HG03558 (cell line): ENCODE data around the gene INF2.

Source experiments
- ATAC-seq: cut with Tn5 transposase; IDR thresholded peaks from one replicate; pipeline ENCODE4 v1.9.1; 2021; ENCODE audit warnings: moderate number of reproducible peaks; ENCODE audit not compliant: unreplicated experiment; ENCODE audit errors: extremely low read depth

Gene INF2

DNA sequence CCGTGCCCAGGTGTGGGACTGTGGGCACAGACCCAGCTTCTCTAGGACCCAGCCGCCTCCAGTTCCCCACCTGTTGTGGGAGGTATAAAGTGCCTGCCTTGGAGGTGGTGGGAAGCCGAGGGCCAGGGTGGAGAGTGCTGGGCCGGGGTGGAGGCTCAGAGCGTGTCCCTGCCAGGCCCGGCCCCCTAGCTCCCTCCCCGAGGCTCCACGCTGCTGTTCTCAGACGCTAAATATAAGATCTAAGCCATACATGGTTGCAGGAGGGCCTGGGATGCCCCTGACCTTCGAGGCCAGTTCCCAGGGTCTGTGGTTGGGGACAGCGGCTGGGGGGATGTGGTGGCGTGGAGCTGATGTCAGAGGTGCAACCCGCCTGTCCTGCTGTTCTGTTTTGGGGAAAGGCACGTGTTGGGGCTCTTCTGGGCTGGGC is 10.8 kb downstream of the INF2 start:
- no peak for ATAC-seq

GRCh38 chr14:104700747-104701217 is 11.4 kb downstream of the INF2 start:
- no peak for ATAC-seq

DNA sequence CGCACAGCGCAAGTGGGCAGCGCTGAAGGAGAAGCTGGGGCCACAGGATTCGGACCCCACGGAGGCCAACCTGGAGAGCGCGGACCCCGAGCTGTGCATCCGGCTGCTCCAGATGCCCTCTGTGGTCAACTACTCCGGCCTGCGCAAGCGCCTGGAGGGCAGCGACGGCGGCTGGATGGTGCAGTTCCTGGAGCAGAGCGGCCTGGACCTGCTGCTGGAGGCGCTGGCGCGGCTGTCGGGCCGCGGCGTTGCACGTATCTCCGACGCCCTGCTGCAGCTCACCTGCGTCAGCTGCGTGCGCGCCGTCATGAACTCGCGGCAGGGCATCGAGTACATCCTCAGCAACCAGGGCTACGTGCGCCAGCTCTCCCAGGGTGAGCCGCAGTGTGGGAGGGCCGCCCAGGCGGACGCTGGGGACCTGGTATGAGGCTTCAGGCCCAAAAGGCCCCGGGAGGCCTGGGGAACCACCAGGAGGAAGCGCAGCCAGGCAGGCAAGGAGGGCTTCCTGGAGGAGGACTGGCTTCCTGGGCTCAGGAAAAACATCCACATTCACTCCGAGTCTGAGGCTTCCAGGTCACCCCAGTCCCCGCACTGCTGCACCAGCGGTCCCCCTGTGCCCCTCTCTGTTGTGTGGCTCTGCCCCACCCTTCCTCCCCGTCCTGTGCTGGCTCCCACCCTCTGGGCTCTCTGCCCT is 12.1 kb downstream of the INF2 start:
- no peak for ATAC-seq

DNA sequence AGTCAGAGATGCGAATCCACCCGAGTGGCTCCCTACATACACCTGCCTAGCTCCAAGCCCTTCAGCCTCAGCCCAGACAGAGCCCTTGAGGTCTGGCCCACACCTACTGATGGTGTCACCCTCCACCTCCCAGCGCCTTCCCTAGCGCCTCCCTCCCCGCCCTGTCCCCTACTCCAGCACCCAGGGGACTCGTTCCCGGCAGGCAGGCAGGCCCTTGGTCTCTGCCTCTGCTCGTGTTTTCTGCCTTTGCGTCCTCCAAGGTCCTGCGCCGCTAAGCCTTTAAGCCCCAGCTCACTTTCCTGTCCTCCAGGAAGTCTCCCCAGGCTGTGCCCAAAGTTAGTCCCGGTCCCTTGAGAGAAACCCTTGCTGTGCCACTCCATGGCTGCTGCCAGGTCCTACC is 12.7 kb downstream of the INF2 start:
- no peak for ATAC-seq

GRCh38 chr14:104702673-104703072 is 13.3 kb downstream of the INF2 start:
- ATAC-seq: no peak

DNA sequence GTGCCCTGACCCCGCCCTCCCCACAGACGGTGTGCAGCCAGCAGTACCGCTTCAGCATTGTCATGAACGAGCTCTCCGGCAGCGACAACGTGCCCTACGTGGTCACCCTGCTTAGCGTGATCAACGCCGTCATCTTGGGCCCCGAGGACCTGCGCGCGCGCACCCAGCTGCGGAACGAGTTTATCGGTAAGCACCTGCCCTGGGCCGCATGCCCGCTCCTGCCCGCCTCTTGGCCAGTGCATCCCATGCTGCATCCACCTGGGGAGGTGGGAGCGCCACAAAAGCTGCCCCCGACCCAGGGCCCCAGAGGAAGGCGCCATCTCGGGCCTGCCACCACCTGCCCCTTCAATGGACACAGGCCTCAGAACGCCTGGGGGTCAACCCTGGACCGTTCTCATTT is 13.9 kb downstream of the INF2 start:
- no peak for ATAC-seq

GRCh38 chr14:104704252-104704651 is 14.8 kb downstream of the INF2 start:
- no peak for ATAC-seq

GRCh38 chr14:104705340-104706047 is 16.1 kb downstream of the INF2 start:
- ATAC-seq: no peak

- ATAC-seq: no peak
Observed at GRCh38 chr14:104706733-104707607, 17.6 kb downstream of the INF2 start.

GRCh38 chr14:104707608-104708595 is 18.5 kb downstream of the INF2 start:
- no peak for ATAC-seq

DNA sequence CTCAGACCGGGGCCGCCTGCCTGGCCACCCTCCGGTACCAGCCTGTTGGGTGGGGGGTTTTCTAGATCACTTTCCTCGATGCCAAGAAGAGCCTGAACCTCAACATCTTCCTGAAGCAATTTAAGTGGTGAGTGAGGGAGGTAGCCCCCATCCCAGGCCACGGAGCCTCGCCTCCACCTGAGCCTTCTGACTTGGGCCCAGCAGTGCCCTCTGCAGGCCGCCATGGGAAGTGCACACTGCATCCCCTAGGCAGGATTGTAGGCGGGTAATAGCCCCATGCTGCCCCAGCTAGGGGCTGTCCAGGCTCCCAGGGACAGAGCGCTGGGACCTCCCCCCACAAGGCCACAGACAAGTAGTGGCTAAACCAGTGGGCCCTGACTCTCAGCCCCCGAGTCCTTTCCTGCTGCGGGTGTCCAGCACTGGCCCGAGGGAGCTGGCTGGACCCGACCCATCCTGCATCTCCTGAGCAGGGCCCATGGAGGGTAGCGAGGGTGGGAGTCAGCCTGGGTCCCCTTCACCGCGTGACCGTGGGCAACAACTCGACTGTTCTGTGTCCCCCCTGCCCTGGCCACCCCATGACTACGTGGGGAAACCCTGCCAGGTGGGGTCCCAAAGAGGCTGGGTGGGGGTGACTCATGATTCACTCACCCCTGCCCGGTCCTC is 19.3 kb downstream of the INF2 start:
- ATAC-seq: no peak

DNA sequence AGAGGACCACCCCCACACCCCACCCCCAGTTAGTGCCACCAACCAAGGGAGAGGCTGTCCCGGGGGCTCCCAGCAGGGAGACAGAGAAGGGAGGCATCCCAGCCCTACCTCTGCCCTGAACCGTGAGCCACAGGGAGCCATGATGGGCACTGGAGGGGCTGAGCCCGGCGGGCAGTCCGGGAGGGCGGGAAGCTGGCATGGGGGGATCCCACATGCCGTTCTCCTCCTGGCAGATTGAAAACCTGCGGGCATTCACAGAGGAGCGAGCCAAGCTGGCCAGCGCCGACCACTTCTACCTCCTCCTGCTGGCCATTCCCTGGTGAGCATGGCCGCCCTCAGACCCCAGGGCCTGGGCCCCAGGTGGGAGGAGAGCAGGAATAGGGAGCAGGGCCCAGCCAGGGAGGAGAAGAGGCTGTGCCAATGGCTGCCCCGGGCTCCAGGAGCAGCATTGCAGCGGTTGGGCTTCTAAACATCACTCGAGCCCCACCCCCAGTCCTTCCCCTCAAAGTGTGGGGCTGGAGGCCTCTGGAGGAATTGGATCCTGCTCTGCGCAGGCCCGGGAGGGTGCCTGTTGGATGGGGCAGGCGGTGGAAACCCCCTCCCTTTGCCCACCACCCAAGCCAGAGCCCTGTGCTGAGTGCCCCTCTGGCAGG is 20.1 kb downstream of the INF2 start:
- ATAC-seq: no peak

- ATAC-seq: no peak
Observed at GRCh38 chr14:104710071-104710735, 20.8 kb downstream of the INF2 start.

DNA sequence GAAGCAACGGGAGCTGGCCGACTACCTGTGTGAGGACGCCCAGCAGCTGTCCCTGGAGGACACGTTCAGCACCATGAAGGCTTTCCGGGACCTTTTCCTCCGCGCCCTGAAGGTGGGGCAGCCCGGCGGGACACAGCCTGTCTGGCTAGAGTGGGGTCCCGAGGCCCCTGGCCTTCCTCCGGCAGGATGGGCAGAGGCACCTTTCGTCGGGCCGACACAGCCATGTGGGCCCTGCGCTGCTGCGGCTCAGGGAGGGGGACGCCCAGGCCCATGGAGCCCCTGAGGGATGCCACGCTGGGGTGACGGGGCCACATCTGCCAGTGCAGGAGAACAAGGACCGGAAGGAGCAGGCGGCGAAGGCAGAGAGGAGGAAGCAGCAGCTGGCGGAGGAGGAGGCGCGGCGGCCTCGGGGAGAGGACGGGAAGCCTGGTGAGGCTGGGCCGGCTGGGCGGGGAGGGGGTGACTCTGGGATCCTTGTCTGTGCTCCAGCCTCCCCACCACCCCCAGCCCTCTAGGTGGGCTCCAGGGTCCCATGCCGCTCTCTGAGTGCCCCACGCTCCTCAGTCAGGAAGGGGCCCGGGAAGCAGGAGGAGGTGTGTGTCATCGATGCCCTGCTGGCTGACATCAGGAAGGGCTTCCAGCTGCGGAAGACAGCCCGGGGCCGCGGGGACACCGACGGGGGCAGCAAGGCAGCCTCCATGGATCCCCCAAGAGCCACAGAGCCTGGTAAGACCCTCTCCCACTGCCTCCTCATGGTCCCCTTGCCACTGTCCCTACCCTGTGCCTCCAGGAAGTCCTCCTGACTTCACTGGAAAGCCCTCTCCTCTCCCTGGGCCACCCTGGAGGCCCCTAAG is 23.7 kb downstream of the INF2 start:
- no peak for ATAC-seq

DNA sequence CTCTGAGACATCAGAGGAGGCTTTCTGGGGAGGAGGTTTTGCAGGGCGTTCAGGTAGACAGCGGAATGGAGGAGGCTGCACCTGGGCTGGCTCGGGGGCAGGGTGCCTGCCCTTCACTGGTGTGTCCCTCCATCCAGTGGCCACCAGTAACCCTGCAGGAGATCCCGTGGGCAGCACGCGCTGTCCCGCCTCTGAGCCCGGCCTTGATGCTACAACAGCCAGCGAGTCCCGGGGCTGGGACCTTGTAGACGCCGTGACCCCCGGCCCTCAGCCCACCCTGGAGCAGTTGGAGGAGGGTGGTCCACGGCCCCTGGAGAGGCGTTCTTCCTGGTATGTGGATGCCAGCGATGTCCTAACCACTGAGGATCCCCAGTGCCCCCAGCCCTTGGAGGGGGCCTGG is 24.6 kb downstream of the INF2 start:
- ATAC-seq: no peak

- ATAC-seq: no peak
Observed at GRCh38 chr14:104714681-104715080, 25.3 kb downstream of the INF2 start.

DNA sequence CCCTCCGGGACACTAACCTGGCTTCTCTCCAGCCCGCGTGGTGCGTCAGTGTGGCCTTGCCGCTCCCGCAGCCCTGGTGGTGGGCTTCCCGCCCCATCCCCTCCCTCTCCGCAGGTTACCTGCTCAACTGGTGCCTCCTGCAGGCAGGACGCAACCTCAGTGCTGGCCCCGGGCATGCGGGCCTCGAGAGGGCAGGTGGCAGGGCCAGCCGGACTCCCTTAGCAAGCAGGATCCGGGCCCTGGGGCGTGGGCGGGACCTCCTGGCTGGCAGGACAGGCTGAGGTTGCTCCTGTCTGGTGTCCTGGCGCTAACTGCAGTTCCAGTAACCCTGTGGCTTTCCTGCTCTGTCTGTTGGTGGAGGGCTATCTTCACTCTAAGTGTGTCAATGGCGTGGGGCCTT is 26.0 kb downstream of the INF2 start:
- no peak for ATAC-seq
